ENCODE measurements around the gene ZFHX3.

- TF ChIP-seq CTCF (conservative IDR thresholded peaks at IDR 0.05; ENCODE audit: low read depth, low read length): no peak
- no peak for TF ChIP-seq EZH2 (IDR thresholded peaks at IDR 0.05; ENCODE audit: borderline replicate concordance, low read depth, low read length, poor library complexity, severe bottlenecking)
Observed at GRCh38 chr16:73095885-73096421, 48.0 kb upstream of the ZFHX3 start.

Measured in A673 (cell line).